Naive B cell (primary cell): ENCODE results near the gene GNB1L. TPM values are rescaled to one million over a fixed set of nuclear protein-coding genes. Genes with fewer than 3 reads are reported as not detected.
"Not testable (repeated sequence)": the region's sequence is repeated elsewhere in the genome, so short reads cannot be mapped to it uniquely, and the experiment has no call there.

Experiments used
- ATAC-seq, 2 donors: fragments of 150-1000 bp; cut with Tn5 transposase; 2 replicates each; pipeline ENCODE4 v1.10.0; 2021; ENCODE audit warnings: low read depth in 2 of 2, mild to moderate bottlenecking in 2 of 2, moderate library complexity in 2 of 2
- DNase-seq: peaks from one replicate; pipeline ENCODE4 v3.0.0; 2022
- H3K27ac Mint-ChIP-seq, 6 donors: one replicate each; pipeline ENCODE4 v1.8.0; 2020 to 2022; ENCODE audit warnings: mild to moderate bottlenecking in 6 of 6, mixed read lengths in 6 of 6, moderate library complexity in 5 of 6, inconsistent platforms in 2 of 6
- H3K27me3 Mint-ChIP-seq, 3 donors: one replicate each; pipeline ENCODE4 v1.8.0; 2021 to 2022; ENCODE audit warnings: mixed read lengths in 3 of 3, mild to moderate bottlenecking in 1 of 3
- H3K36me3 Mint-ChIP-seq, 2 donors: one replicate each; pipeline ENCODE4 v1.8.0; 2020 to 2022; ENCODE audit warnings: mixed read lengths in 2 of 2, inconsistent platforms in 1 of 2, mild to moderate bottlenecking in 1 of 2
- H3K4me1 Mint-ChIP-seq, 3 donors: one replicate each; pipeline ENCODE4 v1.8.0; 2020 to 2022; ENCODE audit warnings: mixed read lengths in 3 of 3, inconsistent platforms in 1 of 3, mild to moderate bottlenecking in 1 of 3, moderate library complexity in 1 of 3
- H3K4me3 Mint-ChIP-seq, 8 donors: one replicate each; pipeline ENCODE4 v1.8.0; 2020 to 2022; ENCODE audit warnings: mild to moderate bottlenecking in 8 of 8, mixed read lengths in 8 of 8, moderate library complexity in 8 of 8, inconsistent platforms in 2 of 8
- H3K9me3 Mint-ChIP-seq, 7 donors: one replicate each; pipeline ENCODE4 v1.8.0; 2020 to 2022; ENCODE audit warnings: mixed read lengths in 7 of 7, mild to moderate bottlenecking in 5 of 7, inconsistent platforms in 2 of 7, moderate library complexity in 1 of 7
- polyA plus RNA-seq, 6 donors: library from polyadenylated mRNA; unstranded; fragments of 300-500 nt; fragmentation: Illumina TruSeq; gene quantifications; one replicate each; pipeline ENCODE4 v1.2.3, GENCODE V29; 2021; ENCODE audit warnings: low read depth in 6 of 6

The GNB1L gene
- polyA plus RNA-seq, 6 donors from 2014 or later = 6.2 to 14.8 (median 12.0) TPM

DNA sequence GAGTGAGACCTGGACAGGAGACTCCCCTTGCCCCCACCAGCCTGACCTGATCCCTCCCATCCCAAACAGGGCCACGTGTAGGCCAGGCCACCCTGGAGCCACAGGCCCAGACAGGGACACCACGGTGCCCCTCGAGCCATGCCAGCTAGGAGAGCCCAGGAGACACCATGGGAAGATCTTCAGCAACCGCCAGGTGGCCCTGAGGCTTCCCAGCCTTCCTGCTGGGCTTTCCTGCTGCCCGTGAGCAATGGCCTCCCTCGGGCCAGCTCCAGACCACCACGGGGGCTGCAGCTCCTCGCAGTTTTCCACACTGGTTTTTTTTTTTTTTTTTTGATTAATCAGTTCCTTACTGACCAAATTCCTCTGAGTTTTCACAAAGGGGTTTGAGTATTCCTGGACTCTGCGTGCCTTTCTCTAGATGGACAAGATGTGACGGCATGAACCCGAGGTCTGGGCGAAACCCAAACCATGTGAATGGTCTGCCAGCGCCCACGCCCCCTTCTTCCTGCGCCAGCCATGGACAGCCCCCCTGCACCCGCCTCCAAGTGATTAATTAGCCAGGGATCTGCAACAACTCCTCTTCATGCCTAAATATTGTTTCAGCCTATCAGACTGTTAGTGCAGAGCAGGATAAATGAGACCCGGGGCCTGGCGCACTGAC, 53.2 kb downstream of the GNB1L start:
- no peak overlapping the region for H3K27ac Mint-ChIP-seq
- H3K9me3 Mint-ChIP-seq = no peaks in the 10 kb centered on the region
- H3K4me1 Mint-ChIP-seq = no peaks in the 10 kb centered on the region
- DNase-seq (no peak), ATAC-seq (no peak)
- peaks cover 0 to 15% of the 10 kb centered on the region in 2 donors for H3K36me3 Mint-ChIP-seq
- no peaks in the 10 kb centered on the region for H3K27me3 Mint-ChIP-seq
- H3K4me3 Mint-ChIP-seq = no peak overlapping the region

- ATAC-seq = no peak
- peaks cover 0 to 15% of the 10 kb centered on the region in 2 donors for H3K36me3 Mint-ChIP-seq
- DNase-seq = no peak
- no peak overlapping the region for H3K27ac Mint-ChIP-seq
- no peaks in the 10 kb centered on the region for H3K4me1 Mint-ChIP-seq
- no peaks in the 10 kb centered on the region for H3K9me3 Mint-ChIP-seq
- H3K27me3 Mint-ChIP-seq = no peaks in the 10 kb centered on the region
- no peak overlapping the region for H3K4me3 Mint-ChIP-seq
Observed at GRCh38 chr22:19800761-19801244, 53.9 kb downstream of the GNB1L start.

GRCh38 chr22:19800306-19800705, 54.4 kb downstream of the GNB1L start:
- Mint-ChIP-seq H3K36me3 (peaks cover 4 to 15% of the 10 kb centered on the region in 2 donors), H3K27ac (no peak overlapping the region), H3K4me1 (no peaks in the 10 kb centered on the region), H3K27me3 (no peaks in the 10 kb centered on the region), H3K9me3 (no peaks in the 10 kb centered on the region), H3K4me3 (no peak overlapping the region)
- ATAC-seq (no peak), DNase-seq (no peak)

- DNase-seq (no peak), ATAC-seq (no peak)
- Mint-ChIP-seq H3K27me3 (no peaks in the 10 kb centered on the region), H3K36me3 (peaks cover 11 to 21% of the 10 kb centered on the region in 2 donors), H3K9me3 (no peaks in the 10 kb centered on the region), H3K4me3 (no peak overlapping the region), H3K4me1 (no peaks in the 10 kb centered on the region), H3K27ac (peak overlapping the region in 1 of 6 donors; percentile 86)
Observed at GRCh38 chr22:19799322-19800190, 55.1 kb downstream of the GNB1L start.

GRCh38 chr22:19798891-19799293, 55.8 kb downstream of the GNB1L start:
- DNase-seq = no peak

DNA sequence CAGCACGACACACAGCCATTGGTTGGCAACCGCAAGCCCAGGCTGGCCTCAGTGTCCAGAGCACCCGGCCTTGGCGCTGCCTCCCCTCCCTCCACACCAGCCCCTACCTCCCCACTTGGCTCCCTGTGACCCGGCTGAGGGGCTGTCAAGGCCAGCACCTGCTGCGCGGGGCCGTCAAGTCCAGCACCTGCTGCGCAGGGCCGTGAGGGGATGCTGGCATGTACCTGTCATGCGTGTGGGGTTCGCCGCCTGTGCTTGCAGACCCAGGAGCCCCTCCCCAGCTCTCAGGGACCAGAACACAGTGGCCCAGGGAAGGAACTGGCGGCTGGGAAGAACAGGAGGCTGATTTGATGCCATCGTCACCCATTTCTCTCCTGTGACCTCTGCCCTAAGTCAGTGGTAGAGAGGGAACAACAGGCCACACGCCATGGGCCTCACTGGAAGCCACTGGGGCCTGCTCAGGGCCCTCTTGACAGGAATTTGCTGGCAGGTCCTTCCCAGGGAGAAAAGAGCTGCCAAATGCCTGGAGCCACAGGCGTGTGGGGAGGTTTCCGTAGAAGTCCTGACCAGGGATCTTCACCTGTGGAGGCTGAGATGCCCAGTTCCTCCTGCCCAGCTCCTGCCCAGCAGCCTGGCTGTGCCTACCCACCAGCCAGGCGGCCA, 56.5 kb downstream of the GNB1L start:
- DNase-seq = no peak
- H3K4me3 Mint-ChIP-seq = no peak overlapping the region
- no peak for ATAC-seq
- peaks cover 4 to 11% (median 10%) of the 10 kb centered on the region in 7 donors for H3K9me3 Mint-ChIP-seq
- no peaks in the 10 kb centered on the region for H3K27me3 Mint-ChIP-seq
- no peak overlapping the region for H3K27ac Mint-ChIP-seq
- H3K4me1 Mint-ChIP-seq = no peaks in the 10 kb centered on the region
- H3K36me3 Mint-ChIP-seq = peaks cover 25 to 35% of the 10 kb centered on the region in 2 donors

More at GRCh38 chr22:19798891-19799293, 55.8 kb downstream of the GNB1L start:
- Mint-ChIP-seq H3K36me3 (peaks cover 17 to 28% of the 10 kb centered on the region in 2 donors), H3K4me3 (no peak overlapping the region), H3K27ac (no peak overlapping the region), H3K4me1 (no peaks in the 10 kb centered on the region), H3K9me3 (peaks cover 0 to 5% (median 2%) of the 10 kb centered on the region in 7 donors), H3K27me3 (no peaks in the 10 kb centered on the region)
- ATAC-seq = no peak

GRCh38 chr22:19797086-19798002, 57.3 kb downstream of the GNB1L start:
- DNase-seq (no peak), ATAC-seq (no peak)
- Mint-ChIP-seq H3K36me3 (peaks cover 30 to 38% of the 10 kb centered on the region in 2 donors), H3K9me3 (peaks cover 8 to 18% (median 14%) of the 10 kb centered on the region in 7 donors), H3K4me3 (no peak overlapping the region), H3K4me1 (no peaks in the 10 kb centered on the region), H3K27ac (no peak overlapping the region), H3K27me3 (no peaks in the 10 kb centered on the region)

- no peak for DNase-seq
- H3K36me3 Mint-ChIP-seq = peaks cover 42 to 48% of the 10 kb centered on the region in 2 donors
- H3K9me3 Mint-ChIP-seq = peaks cover 14 to 29% (median 24%) of the 10 kb centered on the region in 7 donors
- no peaks in the 10 kb centered on the region for H3K27me3 Mint-ChIP-seq
- H3K4me1 Mint-ChIP-seq = no peaks in the 10 kb centered on the region
- no peak for ATAC-seq
- H3K4me3 Mint-ChIP-seq = no peak overlapping the region
- H3K27ac Mint-ChIP-seq = peak overlapping the region in 1 of 6 donors; percentile 8
Observed at GRCh38 chr22:19796160-19796559, 58.5 kb downstream of the GNB1L start.

- no peak for ATAC-seq
- Mint-ChIP-seq H3K27ac (peak overlapping the region in 1 of 6 donors; percentile 6), H3K9me3 (peaks cover 14 to 31% (median 25%) of the 10 kb centered on the region in 7 donors), H3K4me1 (no peaks in the 10 kb centered on the region), H3K27me3 (no peaks in the 10 kb centered on the region), H3K4me3 (no peak overlapping the region), H3K36me3 (peaks cover 45 to 53% of the 10 kb centered on the region in 2 donors)
- no peak for DNase-seq
Observed at GRCh38 chr22:19795617-19796008, 59.1 kb downstream of the GNB1L start.

GRCh38 chr22:19793661-19794310, 60.9 kb downstream of the GNB1L start:
- Mint-ChIP-seq H3K27me3 (no peaks in the 10 kb centered on the region), H3K9me3 (peaks cover 18 to 41% (median 29%) of the 10 kb centered on the region in 7 donors), H3K27ac (peak overlapping the region in 1 of 6 donors; percentile 44), H3K36me3 (peaks cover 50 to 55% of the 10 kb centered on the region in 2 donors), H3K4me1 (no peaks in the 10 kb centered on the region), H3K4me3 (no peak overlapping the region)
- ATAC-seq = no peak
- no peak for DNase-seq

DNA sequence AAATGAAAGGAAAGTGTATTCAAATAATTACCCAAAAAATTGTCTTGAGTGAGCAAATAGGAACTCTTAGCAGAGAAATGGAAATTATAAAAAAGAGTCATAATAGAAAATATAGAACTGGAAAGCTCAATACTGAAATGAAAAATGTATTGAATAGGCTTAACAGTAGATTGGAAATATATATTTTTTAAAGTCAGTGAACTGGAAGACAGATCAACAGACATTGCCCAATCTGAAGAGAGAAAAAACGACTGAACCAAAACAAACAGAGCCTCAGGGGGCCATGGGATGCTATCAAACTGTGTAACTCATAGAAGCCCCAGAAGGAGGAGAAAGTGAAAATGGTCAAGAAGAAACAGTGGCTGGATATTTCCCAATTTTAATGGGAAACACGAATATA, 61.5 kb downstream of the GNB1L start:
- no peaks in the 10 kb centered on the region for H3K27me3 Mint-ChIP-seq
- ATAC-seq (no peak), DNase-seq (no peak)
- peaks cover 18 to 41% (median 29%) of the 10 kb centered on the region in 7 donors for H3K9me3 Mint-ChIP-seq
- H3K4me1 Mint-ChIP-seq = no peaks in the 10 kb centered on the region
- H3K4me3 Mint-ChIP-seq = no peak overlapping the region
- peaks cover 50 to 56% of the 10 kb centered on the region in 2 donors for H3K36me3 Mint-ChIP-seq
- H3K27ac Mint-ChIP-seq = peak overlapping the region in 1 of 6 donors; percentile 44

GRCh38 chr22:19792383-19792896, 62.2 kb downstream of the GNB1L start:
- not testable (repeated sequence) for H3K27ac Mint-ChIP-seq, H3K4me1 Mint-ChIP-seq, DNase-seq, ATAC-seq, H3K27me3 Mint-ChIP-seq, H3K4me3 Mint-ChIP-seq
- peaks cover 50 to 63% of the 10 kb centered on the region in 2 donors for H3K36me3 Mint-ChIP-seq
- H3K9me3 Mint-ChIP-seq = peaks cover 18 to 41% (median 29%) of the 10 kb centered on the region in 7 donors
